LNCaP clone FGC (cell line): ENCODE results near the gene KRTAP5-8.

Experiments
- DNase-seq: peaks from one replicate; pipeline ENCODE4 v3.0.0-alpha.2; 2011; ENCODE audit warnings: low read depth
- H3K4me3 ChIP-seq: 2 replicates; pipeline ENCODE4 v1.5.1; 2011; ENCODE audit warnings: mild to moderate bottlenecking, low read depth, low read length, control low read depth
- TF ChIP-seq, protein P1 (sequence below): IDR thresholded peaks from 2 replicates; pipeline ENCODE4 v1.5.1; 2012; ENCODE audit warnings: mild to moderate bottlenecking; ENCODE audit not compliant: control insufficient read depth, insufficient read depth; ENCODE audit errors: extremely low read depth

Gene KRTAP5-8

DNA sequence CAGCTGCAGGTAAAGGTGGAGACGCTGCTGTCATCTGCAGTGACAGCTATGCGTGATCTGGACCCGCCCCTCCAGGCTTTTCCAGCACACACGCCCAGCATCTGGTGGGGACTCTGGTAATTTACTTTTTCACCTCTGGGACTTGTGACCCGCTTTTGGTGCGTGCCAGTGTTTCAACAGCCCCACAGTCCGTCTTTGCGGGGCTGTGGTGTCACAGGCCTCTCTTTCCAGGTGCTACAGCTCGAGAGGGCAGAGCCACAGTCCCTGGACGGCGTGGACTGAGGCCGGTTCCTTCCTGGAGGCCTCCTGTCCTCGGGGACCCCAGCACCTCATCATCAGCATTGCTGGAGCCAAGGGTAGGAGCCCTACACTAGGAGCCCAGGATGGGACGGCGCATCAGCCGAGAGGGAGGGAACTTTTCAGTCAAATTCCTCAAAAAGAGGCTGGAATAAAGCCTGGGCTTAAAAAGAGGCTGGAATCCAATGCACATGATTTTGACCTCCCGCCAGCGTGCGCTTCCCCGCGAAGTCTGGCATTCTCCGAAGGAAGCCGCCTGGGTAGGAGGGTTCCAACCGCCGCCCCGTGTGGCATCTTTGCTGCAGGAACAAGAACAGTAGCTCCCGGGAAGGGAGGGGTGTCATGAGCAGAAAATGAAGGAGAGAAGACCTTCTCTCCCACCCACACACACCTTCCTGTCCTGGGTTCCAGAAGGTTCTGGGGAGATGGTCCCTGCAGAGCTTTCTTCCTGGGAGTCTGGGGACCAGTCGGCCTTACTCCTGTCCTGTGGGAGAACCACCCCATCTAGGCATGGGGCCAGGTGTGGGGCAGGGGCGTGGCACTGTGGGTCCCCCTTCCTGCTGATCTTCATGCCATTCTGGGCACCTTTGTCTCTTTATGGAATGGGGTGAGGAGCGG, 36.5 kb upstream of the KRTAP5-8 start:
- no peak for DNase-seq
- TF ChIP-seq, protein P1, sequence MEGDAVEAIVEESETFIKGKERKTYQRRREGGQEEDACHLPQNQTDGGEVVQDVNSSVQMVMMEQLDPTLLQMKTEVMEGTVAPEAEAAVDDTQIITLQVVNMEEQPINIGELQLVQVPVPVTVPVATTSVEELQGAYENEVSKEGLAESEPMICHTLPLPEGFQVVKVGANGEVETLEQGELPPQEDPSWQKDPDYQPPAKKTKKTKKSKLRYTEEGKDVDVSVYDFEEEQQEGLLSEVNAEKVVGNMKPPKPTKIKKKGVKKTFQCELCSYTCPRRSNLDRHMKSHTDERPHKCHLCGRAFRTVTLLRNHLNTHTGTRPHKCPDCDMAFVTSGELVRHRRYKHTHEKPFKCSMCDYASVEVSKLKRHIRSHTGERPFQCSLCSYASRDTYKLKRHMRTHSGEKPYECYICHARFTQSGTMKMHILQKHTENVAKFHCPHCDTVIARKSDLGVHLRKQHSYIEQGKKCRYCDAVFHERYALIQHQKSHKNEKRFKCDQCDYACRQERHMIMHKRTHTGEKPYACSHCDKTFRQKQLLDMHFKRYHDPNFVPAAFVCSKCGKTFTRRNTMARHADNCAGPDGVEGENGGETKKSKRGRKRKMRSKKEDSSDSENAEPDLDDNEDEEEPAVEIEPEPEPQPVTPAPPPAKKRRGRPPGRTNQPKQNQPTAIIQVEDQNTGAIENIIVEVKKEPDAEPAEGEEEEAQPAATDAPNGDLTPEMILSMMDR: no peak

DNA sequence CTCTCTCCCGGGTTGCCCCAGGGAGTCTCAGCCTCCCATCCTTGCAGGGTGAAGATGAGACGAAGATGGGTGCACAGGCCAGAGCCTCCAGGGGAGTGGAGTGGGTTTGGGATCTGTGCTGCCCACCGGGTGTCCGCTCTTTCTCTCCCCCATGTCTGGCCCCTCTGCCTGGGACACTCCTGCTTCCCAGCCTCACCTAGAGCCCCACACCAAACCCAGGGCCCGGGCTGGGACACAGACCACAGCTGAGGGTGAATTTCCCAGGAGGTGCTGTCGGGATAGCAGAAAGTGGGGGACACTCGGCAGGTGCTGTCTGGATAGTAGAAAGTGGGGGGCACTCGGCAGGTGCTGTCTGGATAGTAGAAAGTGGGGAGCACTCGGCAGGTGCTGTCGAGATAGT, 35.8 kb upstream of the KRTAP5-8 start:
- H3K4me3 ChIP-seq: no peak overlapping the region
- TF ChIP-seq, protein P1: no peak
- no peak for DNase-seq

More for the DNA sequence above, 36.5 kb upstream of the KRTAP5-8 start:
- no peak overlapping the region for H3K4me3 ChIP-seq

DNA sequence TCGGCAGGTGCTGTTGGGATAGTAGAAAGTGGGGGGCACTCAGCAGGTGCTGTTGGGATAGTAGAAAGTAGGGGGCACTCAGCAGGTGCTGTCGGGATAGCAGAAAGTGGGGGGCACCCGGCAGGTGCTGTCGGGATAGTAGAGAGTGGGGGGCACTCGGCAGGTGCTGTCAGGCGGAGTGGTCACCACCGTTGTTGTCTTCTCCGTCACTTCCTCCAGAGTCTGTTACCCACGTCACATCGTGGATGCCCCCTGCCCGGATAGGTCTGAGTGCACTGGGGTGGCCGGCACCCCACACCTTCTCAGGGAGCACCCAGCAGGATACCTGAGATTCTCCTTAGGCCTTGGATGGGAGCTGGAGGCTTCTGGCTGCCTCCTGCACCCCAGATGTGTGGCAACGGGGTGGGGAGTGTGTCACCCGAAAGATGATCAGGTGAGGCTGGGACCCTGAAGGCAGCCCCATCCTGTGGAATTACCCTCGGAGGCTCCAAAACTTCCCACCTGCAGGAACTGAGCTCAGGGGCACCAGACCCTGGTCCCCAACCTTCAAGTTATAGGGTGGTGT, 34.9 kb upstream of the KRTAP5-8 start:
- no peak for DNase-seq
- no peak overlapping the region for H3K4me3 ChIP-seq
- TF ChIP-seq, protein P1: no peak

DNA sequence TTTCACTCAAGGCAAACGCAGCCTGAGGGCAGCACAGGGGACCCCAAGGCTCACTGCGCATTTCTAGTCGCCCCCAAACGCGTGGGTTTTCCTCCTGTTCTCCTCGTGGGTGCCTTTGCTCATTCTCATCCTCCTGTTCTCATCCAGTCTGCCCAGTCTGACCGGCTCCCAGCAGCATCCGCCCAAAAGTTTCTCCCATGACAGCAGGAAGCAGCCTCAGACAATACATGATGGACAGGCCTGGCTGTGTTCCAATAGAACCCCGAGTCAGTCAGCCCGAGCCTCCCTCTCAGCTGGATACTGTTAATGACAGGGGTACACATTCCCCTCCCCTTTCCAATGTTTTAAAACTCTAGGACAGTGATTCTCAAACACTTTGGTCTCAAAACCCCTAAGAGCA, 33.3 kb upstream of the KRTAP5-8 start:
- no peak for DNase-seq
- TF ChIP-seq, protein P1: no peak
- H3K4me3 ChIP-seq: no peak overlapping the region

DNA sequence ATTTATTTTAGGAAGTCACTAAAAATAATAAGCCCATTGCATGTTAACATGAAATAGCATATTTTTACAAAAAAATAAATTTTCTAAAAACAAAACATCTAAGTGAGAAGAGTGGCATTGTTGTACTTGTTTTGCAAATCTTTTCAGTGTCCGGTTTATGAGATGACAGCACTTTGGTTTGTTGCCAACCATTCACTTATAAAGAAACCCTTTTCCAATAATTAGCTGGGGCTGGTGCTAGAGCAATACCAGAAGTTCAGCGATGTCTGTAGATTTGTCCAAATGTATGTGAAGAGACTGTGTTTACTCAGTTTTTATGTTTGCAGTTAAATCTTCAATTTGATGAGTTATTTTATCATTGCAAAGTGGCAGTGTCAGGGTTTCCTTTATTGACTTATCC, 32.8 kb upstream of the KRTAP5-8 start:
- no peak for DNase-seq
- H3K4me3 ChIP-seq: no peak overlapping the region
- TF ChIP-seq, protein P1: no peak

DNA sequence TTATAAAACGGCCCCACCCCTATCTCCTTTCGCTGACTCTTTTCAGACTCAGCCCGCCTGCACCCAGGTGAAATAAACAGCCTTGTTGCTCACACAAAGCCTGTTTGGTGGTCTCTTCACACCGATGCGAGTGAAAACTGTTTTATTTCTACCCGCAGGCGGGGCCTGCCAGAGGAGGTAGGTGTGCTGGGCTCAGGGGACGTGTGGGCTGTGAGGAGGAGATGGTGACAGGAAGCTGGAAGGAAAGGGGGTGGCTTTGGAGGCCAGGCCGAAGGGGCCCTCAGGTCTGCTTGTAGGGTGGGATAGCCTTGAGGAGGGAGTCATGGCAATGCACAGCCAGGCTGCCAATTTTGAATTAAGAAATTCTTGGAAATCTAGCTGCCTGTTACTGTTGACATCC, 32.0 kb upstream of the KRTAP5-8 start:
- TF ChIP-seq, protein P1: no peak
- no peak overlapping the region for H3K4me3 ChIP-seq
- DNase-seq: no peak
